Measurements from ENCODE around the gene SCO2.

SCO2 gene

GRCh38 chr22:50503475-50504145 lies 21.8 kb downstream of the SCO2 start:
- in situ Hi-C loops (cut with HindIII; ENCODE audit: low sequenced_read_pairs): no loop called here

GRCh38 chr22:50502628-50503474 lies 22.5 kb downstream of the SCO2 start:
- in situ Hi-C loops (cut with HindIII; ENCODE audit: low sequenced_read_pairs): no loop called here

GRCh38 chr22:50502096-50502495 lies 23.3 kb downstream of the SCO2 start:
- in situ Hi-C loops (cut with HindIII; ENCODE audit: low sequenced_read_pairs): no loop called here

- in situ Hi-C loops (cut with HindIII; ENCODE audit: low sequenced_read_pairs): no loop called here
Measured at GRCh38 chr22:50500452-50500851, 24.9 kb downstream of the SCO2 start.

- in situ Hi-C loops (cut with HindIII; ENCODE audit: low sequenced_read_pairs): loop anchor here (5.0 kb wide), 1 partner anchor 79 kb away; the partner anchor contains the start of gene CPT1B
Measured at GRCh38 chr22:50498322-50498890, 27.0 kb downstream of the SCO2 start.

- in situ Hi-C loops (cut with HindIII; ENCODE audit: low sequenced_read_pairs): loop anchor here (5.0 kb wide), 1 partner anchor 80 kb away; the partner anchor contains the start of gene CPT1B
Measured at GRCh38 chr22:50497093-50497492, 28.3 kb downstream of the SCO2 start.

- in situ Hi-C loops (cut with HindIII; ENCODE audit: low sequenced_read_pairs): no loop called here
Measured at GRCh38 chr22:50490531-50491308, 34.7 kb downstream of the SCO2 start.

- in situ Hi-C loops (cut with HindIII; ENCODE audit: low sequenced_read_pairs): loop anchor here (5.0 kb wide), 2 partner anchors 37 to 137 kb away; no protein-coding TSS in a partner anchor
Measured at GRCh38 chr22:50489363-50490243, 35.8 kb downstream of the SCO2 start.

- in situ Hi-C loops (cut with HindIII; ENCODE audit: low sequenced_read_pairs): loop anchor here (5.0 kb wide), 2 partner anchors 37 to 137 kb away; no protein-coding TSS in a partner anchor
Measured at GRCh38 chr22:50488886-50489285, 36.5 kb downstream of the SCO2 start.

- in situ Hi-C loops (cut with HindIII; ENCODE audit: low sequenced_read_pairs): loop anchor here (5.0 kb wide), 2 partner anchors 36 to 136 kb away; no protein-coding TSS in a partner anchor
Measured at GRCh38 chr22:50488006-50488677, 37.3 kb downstream of the SCO2 start.

- in situ Hi-C loops (cut with HindIII; ENCODE audit: low sequenced_read_pairs): loop anchor here (5.0 kb wide), 2 partner anchors 35 to 135 kb away; no protein-coding TSS in a partner anchor
Measured at GRCh38 chr22:50487290-50488005, 38.0 kb downstream of the SCO2 start.

GRCh38 chr22:50486561-50487289 lies 38.7 kb downstream of the SCO2 start, which contains the start of gene MIOX:
Gene MIOX (plus strand): TSS chr22:50486859. CDS start chr22:50486898, 39 bp downstream.
- in situ Hi-C loops (cut with HindIII; ENCODE audit: low sequenced_read_pairs): loop anchor here (5.0 kb wide), 2 partner anchors 34 to 134 kb away; no protein-coding TSS in a partner anchor

GRCh38 chr22:50485221-50486131 lies 39.9 kb downstream of the SCO2 start:
- in situ Hi-C loops (cut with HindIII; ENCODE audit: low sequenced_read_pairs): loop anchor here (5.0 kb wide), 2 partner anchors 33 to 133 kb away; no protein-coding TSS in a partner anchor

- in situ Hi-C loops (cut with HindIII; ENCODE audit: low sequenced_read_pairs): no loop called here
Measured at GRCh38 chr22:50483977-50484853, 41.2 kb downstream of the SCO2 start.

GRCh38 chr22:50483556-50483955 lies 41.8 kb downstream of the SCO2 start:
- in situ Hi-C loops (cut with HindIII; ENCODE audit: low sequenced_read_pairs): no loop called here

Data from endothelial cell of hepatic sinusoid (primary cell).